GM19463 (cell line): ENCODE results near the gene PHLDB3.
"Not testable (repeated sequence)": the region's sequence is repeated elsewhere in the genome, so short reads cannot be mapped to it uniquely, and the experiment has no call there.

Source experiments
- ATAC-seq: cut with Tn5 transposase; IDR thresholded peaks from one replicate; pipeline ENCODE4 v1.9.1; 2021; ENCODE audit warnings: mild to moderate bottlenecking, moderate library complexity; ENCODE audit not compliant: unreplicated experiment

PHLDB3 gene

GRCh38 chr19:43446746-43447489 lies 57.6 kb downstream of the PHLDB3 start:
- no peak for ATAC-seq

GRCh38 chr19:43445426-43445825 lies 59.1 kb downstream of the PHLDB3 start:
- ATAC-seq, result no peak

DNA sequence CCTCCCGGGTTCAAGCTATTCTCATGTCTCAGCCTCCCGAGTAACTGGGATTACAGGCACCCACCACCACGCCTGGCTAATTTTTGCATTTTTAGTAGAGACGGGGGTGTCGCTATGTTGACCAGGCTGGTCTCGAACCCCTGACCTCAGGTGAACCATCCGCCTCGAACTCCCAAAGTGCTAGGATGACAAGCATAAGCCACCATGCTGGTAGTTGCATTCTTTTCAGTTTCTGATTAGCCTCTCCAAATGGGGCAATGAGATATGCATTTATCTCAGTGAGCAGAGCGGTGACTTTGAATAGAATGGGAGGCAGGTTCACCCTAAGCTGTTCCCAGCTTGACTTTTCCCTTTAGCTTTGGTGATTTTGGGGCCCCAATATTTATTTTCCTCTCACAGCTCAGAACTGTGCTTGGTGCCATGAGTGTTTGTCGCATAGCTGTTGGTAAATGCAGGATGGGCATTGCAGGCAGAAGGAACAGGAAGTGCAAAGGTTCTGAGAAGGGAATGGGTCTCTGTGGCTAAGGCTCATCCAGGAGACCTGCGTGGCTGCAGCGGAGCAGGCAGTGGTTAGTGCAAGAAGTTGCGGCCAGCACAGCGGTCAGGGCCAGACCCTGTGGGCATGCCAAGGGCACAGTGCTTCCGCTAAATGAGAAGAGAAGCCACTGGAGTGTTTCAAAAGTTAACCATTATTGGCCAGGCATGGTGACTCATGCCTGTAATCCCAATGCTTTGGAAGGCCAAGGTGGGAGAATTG lies 59.8 kb downstream of the PHLDB3 start:
- ATAC-seq, result no peak

DNA sequence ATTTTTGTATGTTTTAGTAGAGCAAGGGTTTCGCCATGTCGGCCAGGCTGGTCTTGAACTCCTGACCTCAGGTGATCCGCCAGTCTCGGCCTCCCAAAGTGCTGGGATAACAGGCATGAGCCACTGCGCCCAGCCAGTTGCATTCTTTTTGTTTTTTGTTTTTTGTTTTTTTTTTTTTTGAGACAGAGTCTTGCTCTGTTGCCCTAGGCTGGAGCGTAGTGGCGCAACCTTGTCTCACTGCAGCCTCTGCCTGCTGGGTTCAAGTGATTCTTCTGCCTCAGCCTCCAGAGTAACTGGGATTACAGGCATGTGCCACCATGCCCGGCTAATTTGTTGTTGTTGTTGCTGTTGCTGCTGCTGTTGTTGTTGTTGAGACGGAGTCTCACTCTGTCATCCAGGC lies 60.5 kb downstream of the PHLDB3 start:
- not testable (repeated sequence) for ATAC-seq

- ATAC-seq, result no peak
These were observed 62.8 kb downstream of the PHLDB3 start for GRCh38 chr19:43441716-43442115.

- ATAC-seq, result no peak
These were observed 64.9 kb downstream of the PHLDB3 start for GRCh38 chr19:43439709-43440063.

- no peak for ATAC-seq
These were observed 65.4 kb downstream of the PHLDB3 start for GRCh38 chr19:43439032-43439708.

DNA sequence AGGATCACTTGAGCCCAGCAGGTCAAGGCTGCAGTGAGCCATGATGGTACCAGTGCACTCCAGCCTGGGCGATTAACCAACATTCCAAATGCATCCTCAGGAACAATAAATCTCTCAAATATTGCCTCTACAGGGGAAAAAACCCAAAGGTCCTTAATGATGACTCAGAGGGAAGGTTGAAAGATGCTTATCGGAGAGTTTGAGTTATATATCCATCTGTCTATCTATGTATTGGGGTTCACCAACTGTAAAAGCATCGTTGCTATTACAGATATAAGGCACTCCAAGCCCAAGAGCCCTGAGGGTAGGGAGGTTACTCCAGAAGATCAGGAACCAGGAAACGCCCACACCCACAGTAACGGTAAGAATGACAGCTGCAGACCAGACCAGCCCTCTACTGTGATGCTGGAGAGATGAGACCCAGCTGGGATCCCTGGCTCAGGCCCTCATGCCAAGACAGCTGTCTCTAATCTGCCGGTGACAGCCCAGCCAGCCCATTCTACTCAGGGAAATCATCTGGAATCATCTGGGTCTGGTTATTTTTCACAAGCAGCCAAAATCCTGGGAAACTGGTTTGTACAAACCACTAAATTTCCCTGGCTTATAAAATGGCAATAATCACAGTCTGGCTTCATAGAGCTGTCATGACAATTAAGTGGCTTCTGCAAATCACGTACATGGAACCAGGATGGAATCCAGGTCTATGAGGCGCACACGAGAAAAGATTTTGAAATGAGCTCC lies 66.1 kb downstream of the PHLDB3 start:
- ATAC-seq, result no peak

DNA sequence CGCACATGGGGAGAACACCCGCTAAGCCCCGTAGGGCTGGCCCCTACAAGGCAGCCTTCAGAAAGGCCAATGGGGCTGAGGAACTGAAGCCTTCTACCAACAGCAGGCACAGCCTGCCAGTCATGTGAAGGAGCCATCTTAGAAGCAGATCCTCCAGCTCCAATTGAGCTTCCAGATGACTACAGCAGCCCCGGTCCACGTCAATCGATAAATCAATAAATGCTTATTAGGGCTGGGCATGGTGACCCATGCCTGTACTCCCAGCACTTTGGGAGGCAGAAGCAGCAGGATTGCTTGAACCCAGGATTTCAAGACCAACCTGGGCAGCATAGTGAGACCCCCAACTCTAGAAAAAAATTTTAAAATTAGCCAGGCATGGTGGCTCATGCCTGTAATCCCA lies 66.8 kb downstream of the PHLDB3 start:
- ATAC-seq, result no peak

DNA sequence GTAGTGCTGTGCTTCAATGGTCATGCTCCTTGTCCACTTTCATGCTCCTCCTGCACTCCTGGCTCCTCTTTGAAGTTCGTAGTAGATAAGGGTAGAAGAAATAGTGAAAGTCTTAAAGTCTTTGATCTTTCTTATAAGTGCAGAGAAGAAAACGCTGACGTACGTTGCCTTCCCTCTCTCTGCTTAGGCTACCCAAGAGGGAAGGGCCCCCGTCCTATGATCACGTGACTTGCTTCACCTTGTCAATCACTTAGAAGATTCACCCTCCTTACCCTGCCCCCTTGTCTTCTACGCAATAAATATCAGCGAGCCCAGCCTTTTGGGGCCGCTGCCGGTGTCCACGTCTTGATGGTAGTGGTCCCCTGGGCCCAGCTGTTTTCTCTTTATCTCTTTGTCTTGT lies 67.3 kb downstream of the PHLDB3 start:
- ATAC-seq, result not testable (repeated sequence)

- ATAC-seq, result no peak
These were observed 68.8 kb downstream of the PHLDB3 start for GRCh38 chr19:43435775-43436174.

DNA sequence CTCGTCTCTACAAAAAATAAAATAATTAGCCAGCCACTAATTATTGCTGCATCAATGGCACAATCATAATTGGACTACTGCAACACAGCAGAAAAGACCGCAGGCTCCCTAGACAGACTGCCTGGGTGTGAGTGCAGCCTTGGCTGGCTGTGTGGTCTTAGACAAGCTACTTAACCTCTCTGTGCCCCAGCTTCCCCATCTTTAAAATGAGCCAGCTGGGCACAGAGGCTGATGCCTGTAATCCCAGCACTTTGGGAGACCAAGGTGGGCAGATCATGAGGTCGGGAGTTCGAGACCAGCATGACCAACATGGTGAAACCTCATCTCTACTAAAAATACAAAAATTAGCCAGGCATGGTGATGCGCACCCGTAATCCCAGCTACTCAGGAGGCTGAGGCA lies 70.9 kb downstream of the PHLDB3 start:
- no peak for ATAC-seq

DNA sequence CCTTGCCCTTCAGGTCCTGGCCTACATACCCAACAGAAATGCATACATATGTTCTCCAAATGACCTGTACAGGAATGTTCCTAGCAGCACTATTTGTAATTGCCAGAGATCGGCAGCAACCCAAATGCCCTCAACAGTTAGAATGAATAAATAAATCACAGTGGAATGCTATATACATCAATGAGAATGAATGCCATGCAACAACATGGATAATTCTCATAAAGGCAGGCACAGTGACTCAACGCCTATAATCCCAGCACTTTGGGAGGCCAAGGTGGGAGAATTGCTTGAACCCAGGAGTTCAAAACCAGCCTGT lies 71.2 kb downstream of the PHLDB3 start:
- no peak for ATAC-seq

- ATAC-seq, result no peak
These were observed 73.6 kb downstream of the PHLDB3 start for GRCh38 chr19:43430976-43431375.

DNA sequence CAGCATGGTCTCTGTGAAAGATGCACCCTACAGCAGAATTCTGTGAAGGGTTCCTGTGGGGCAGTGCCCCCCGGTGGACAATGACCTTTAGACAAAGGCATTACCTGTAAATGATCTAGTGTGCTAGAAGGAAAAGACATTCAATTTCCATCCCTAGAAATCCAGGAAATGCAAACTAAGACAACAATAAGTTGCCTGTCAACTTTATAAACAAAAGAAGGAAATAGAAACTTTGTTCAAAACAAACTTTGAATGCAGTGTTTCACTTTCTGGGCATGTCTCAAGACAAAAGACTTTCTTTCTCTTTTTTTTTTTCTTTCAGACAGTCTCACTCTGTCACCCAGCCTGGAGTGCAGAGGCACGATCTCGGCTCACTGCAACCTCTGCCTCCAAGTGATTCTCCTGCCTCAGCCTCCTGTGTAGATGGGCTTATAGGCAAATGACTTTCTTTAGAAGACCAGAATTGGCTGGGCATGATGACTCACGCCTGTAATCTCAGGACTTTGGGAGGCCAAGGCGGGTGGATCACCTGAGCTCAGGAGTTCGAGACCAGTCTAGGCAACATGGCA lies 74.3 kb downstream of the PHLDB3 start:
- no peak for ATAC-seq

DNA sequence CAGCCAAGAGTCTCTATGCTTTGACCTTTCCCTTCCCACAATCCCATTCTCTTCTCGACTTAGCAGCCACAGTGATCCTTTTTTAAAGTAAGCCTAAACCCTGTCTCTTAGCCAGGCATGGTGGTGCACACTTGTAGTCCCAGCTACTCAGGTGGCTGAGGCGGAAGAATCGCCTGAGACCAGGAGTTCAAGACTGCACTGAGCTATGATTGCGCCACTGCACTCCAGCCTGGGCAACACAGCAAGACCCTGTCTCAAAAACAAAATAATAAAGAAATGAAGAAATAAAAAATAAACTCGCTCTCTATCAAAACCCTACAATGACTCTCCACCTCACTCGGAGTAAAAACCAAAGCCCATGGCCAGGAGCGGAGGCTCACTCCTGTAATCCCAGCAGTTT lies 75.2 kb downstream of the PHLDB3 start:
- ATAC-seq, result no peak

DNA sequence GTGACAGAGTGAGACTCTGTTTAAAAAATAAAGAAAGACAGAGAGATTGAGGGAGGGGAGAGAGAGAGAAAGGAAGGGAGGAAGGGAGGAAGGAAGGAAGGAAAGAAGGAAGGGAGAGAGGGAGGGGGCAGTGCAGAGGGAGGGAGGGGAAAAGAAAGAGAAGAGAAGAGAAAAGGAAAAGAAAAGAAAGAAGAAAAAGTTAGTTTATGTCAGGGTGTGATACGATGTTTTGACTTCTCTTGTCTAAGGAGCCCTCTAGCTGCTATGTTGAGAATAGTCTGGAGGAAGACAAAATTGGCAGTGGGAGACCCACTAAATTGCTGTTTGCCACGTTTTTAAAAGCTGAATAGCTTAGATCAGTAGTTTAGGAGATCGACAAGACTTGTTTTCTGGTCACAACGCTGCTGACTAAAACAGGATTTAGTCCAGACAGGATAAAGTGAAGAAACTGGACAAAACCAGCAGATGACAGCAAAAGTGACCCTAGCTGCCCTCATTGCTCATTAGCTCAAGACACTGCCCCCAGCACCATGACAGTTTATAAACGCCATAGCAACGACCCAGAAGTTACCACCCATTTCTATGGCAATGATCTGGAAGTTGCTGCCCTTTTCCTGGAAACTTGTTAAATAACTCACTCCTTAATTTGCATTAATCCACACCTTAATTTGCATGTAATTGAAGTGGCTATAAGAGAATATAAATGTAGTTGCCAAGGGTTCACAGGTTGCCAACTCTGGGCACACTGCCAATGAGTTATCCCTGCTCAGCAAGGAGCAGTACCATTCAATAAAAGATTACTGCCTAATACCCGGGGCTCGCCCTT lies 78.8 kb downstream of the PHLDB3 start:
- ATAC-seq, result no peak
